ENCODE data around the gene UPK1A.

Gene UPK1A

DNA sequence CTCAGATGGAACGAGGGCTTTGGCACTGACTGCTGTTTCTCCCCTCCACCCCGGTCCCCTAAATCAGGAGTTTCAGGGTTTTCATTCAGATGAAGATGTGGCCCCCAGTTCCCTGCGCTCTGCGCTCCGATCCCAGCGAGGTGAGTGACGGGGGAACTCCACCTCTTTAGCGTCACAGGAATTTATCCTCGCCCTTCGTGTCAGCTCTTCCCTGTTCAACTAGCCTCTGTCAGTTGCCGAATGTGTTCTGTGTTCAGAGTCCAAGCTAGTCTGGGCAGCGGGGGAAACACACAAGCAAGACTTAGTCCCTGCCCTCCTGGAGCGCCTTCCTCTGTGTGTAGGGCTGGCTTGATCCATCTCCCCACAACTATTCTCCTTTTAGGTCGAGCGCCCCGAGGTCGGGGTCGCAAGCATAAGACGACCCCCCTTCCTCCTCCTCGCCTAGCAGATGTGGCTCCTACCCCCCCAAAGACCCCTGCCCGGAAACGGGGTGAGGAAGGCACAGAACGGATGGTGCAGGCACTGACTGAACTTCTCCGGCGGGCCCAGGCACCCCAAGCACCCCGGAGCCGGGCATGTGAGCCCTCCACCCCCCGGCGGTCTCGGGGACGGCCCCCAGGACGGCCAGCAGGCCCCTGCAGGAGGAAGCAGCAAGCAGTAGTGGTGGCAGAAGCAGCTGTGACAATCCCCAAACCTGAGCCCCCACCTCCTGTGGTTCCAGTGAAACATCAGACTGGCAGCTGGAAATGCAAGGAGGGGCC is 53.3 kb downstream of the UPK1A start:
- H3K4me3 ChIP-seq (ENCODE audit: low read depth, low read length), result peak overlapping the region; percentile 76
- TF ChIP-seq POLR2A (IDR thresholded peaks at IDR 0.05; ENCODE audit: extremely low read depth, insufficient read length) (no peak), MYC (IDR thresholded peaks at IDR 0.05; ENCODE audit: low read depth, low read length) (no peak)
- TF ChIP-seq, protein P1, sequence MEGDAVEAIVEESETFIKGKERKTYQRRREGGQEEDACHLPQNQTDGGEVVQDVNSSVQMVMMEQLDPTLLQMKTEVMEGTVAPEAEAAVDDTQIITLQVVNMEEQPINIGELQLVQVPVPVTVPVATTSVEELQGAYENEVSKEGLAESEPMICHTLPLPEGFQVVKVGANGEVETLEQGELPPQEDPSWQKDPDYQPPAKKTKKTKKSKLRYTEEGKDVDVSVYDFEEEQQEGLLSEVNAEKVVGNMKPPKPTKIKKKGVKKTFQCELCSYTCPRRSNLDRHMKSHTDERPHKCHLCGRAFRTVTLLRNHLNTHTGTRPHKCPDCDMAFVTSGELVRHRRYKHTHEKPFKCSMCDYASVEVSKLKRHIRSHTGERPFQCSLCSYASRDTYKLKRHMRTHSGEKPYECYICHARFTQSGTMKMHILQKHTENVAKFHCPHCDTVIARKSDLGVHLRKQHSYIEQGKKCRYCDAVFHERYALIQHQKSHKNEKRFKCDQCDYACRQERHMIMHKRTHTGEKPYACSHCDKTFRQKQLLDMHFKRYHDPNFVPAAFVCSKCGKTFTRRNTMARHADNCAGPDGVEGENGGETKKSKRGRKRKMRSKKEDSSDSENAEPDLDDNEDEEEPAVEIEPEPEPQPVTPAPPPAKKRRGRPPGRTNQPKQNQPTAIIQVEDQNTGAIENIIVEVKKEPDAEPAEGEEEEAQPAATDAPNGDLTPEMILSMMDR (IDR thresholded peaks at IDR 0.05; ENCODE audit: low read depth, low read length), result no peak
- DNase-seq (ENCODE audit: low read depth), result no peak

DNA sequence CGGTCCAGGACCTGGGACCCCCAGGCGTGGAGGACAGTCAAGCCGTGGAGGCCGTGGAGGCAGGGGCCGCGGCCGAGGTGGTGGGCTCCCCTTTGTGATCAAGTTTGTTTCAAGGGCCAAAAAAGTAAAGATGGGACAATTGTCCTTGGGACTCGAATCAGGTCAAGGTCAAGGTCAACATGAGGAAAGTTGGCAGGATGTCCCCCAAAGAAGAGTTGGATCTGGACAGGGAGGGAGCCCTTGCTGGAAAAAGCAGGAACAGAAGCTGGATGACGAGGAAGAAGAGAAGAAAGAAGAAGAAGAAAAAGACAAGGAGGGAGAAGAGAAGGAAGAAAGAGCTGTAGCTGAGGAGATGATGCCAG is 53.8 kb downstream of the UPK1A start:
- H3K4me3 ChIP-seq (ENCODE audit: low read depth, low read length), result no peak overlapping the region
- no peak for DNase-seq (ENCODE audit: low read depth)
- TF ChIP-seq, protein P2, sequence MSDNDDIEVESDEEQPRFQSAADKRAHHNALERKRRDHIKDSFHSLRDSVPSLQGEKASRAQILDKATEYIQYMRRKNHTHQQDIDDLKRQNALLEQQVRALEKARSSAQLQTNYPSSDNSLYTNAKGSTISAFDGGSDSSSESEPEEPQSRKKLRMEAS (IDR thresholded peaks at IDR 0.05; ENCODE audit: low read depth, low read length), result no peak
- no peak for TF ChIP-seq POLR2A (IDR thresholded peaks at IDR 0.05; ENCODE audit: extremely low read depth, insufficient read length)
- TF ChIP-seq, protein P1 (IDR thresholded peaks at IDR 0.05; ENCODE audit: low read depth, low read length), result no peak
- TF ChIP-seq MYC (IDR thresholded peaks at IDR 0.05; ENCODE audit: low read depth, low read length), result no peak

DNA sequence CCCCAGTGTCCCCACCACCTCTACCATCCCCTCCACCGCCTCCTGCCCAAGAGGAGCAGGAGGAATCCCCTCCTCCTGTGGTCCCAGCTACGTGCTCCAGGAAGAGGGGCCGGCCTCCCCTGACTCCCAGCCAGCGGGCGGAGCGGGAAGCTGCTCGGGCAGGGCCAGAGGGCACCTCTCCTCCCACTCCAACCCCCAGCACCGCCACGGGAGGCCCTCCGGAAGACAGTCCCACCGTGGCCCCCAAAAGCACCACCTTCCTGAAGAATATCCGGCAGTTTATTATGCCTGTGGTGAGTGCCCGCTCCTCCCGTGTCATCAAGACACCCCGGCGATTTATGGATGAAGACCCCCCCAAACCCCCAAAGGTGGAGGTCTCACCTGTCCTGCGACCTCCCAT is 54.3 kb downstream of the UPK1A start:
- H3K4me3 ChIP-seq (ENCODE audit: low read depth, low read length), result no peak overlapping the region
- no peak for TF ChIP-seq POLR2A (IDR thresholded peaks at IDR 0.05; ENCODE audit: extremely low read depth, insufficient read length)
- TF ChIP-seq, protein P2 (IDR thresholded peaks at IDR 0.05; ENCODE audit: low read depth, low read length), result no peak
- DNase-seq (ENCODE audit: low read depth), result no peak

DNA sequence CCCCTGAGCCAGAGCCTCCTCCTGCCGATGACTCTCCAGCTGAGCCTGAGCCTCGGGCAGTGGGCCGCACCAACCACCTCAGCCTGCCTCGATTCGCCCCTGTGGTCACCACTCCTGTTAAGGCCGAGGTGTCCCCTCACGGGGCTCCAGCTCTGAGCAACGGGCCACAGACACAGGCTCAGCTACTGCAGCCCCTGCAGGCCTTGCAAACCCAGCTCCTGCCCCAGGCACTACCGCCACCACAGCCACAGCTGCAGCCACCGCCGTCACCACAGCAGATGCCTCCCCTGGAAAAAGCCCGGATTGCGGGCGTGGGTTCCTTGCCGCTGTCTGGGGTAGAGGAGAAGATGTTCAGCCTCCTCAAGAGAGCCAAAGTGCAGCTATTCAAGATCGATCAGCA is 55.1 kb downstream of the UPK1A start:
- H3K4me3 ChIP-seq (ENCODE audit: low read depth, low read length), result no peak overlapping the region
- no peak for TF ChIP-seq MYC (IDR thresholded peaks at IDR 0.05; ENCODE audit: low read depth, low read length)
- TF ChIP-seq, protein P2 (IDR thresholded peaks at IDR 0.05; ENCODE audit: low read depth, low read length), result no peak
- TF ChIP-seq, protein P1 (IDR thresholded peaks at IDR 0.05; ENCODE audit: low read depth, low read length), result no peak
- TF ChIP-seq POLR2A (IDR thresholded peaks at IDR 0.05; ENCODE audit: extremely low read depth, insufficient read length), result no peak
- DNase-seq (ENCODE audit: low read depth), result no peak

DNA sequence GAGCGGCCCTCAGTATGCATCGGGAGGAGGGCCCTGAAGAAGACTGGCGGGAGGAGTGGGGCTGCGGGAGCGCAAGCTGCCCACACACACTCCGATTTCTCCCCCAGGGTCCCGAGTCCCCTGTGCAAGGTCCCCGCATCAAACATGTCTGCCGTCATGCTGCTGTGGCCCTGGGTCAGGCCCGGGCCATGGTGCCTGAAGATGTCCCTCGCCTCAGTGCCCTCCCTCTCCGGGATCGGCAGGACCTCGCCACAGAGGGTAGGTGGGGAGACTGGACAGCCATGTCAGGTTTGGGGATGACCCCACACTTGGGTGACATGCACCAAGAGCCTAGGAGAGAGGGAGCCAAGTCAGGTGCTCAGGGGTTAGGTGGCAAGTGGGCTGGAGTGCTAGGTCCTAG is 56.1 kb downstream of the UPK1A start:
- no peak overlapping the region for H3K4me3 ChIP-seq (ENCODE audit: low read depth, low read length)
- TF ChIP-seq POLR2A (IDR thresholded peaks at IDR 0.05; ENCODE audit: extremely low read depth, insufficient read length) (no peak), MYC (IDR thresholded peaks at IDR 0.05; ENCODE audit: low read depth, low read length) (no peak)
- TF ChIP-seq, protein P2 (IDR thresholded peaks at IDR 0.05; ENCODE audit: low read depth, low read length), result no peak
- TF ChIP-seq, protein P1 (IDR thresholded peaks at IDR 0.05; ENCODE audit: low read depth, low read length), result no peak
- no peak for DNase-seq (ENCODE audit: low read depth)

DNA sequence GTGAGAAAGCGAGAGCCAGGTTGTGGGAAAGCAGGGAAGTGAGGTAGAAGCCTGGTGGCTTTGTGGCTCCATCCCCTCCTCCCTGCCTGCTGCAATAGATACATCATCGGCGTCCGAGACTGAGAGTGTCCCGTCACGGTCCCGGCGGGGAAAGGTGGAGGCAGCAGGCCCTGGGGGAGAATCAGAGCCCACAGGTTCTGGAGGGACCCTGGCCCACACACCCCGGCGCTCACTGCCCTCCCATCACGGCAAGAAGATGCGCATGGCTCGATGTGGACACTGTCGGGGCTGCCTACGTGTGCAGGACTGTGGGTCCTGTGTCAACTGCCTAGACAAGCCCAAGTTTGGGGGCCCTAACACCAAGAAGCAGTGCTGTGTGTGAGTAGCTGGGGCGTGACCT is 56.6 kb downstream of the UPK1A start:
- no peak for DNase-seq (ENCODE audit: low read depth)
- TF ChIP-seq, protein P2 (IDR thresholded peaks at IDR 0.05; ENCODE audit: low read depth, low read length), result no peak
- TF ChIP-seq, protein P1 (IDR thresholded peaks at IDR 0.05; ENCODE audit: low read depth, low read length), result no peak
- TF ChIP-seq POLR2A (IDR thresholded peaks at IDR 0.05; ENCODE audit: extremely low read depth, insufficient read length) (no peak), MYC (IDR thresholded peaks at IDR 0.05; ENCODE audit: low read depth, low read length) (no peak)
- no peak overlapping the region for H3K4me3 ChIP-seq (ENCODE audit: low read depth, low read length)

All from NB4 (cell line).